ENCODE measurements around the gene FBXW8. TPM values are rescaled to one million over a fixed set of nuclear protein-coding genes. Genes with fewer than 3 reads are reported as not detected.

The FBXW8 gene
- total RNA-seq, 1 experiment from 2014 or later = 20.6 TPM

GRCh38 chr12:117018685-117019084 is 107.9 kb downstream of the FBXW8 start:
- Histone ChIP-seq H2AFZ (no peak overlapping the region), H3K4me2 (no peak overlapping the region), H3K4me3 (no peak overlapping the region), H3K4me1 (replicated peaks; ENCODE audit: insufficient read depth) (no peaks in the 10 kb centered on the region), H3K36me3 (ENCODE audit: low read depth) (no peaks in the 10 kb centered on the region), H3K9me3 (ENCODE audit: insufficient read depth, low read depth) (no peaks in the 10 kb centered on the region), H3K27ac (no peak overlapping the region), H3K9me2 (ENCODE audit: insufficient read depth) (no peaks in the 10 kb centered on the region), H4K20me1 (ENCODE audit: insufficient read depth) (peaks cover 20% of the 10 kb centered on the region; the same call in 1 of the 2 replicates), H3K79me2 (ENCODE audit: low read depth) (no peaks in the 10 kb centered on the region), H3K27me3 (ENCODE audit: insufficient read depth, low read depth) (no peaks in the 10 kb centered on the region), H3F3A (ENCODE audit: insufficient read depth, low read depth) (no peaks in the 10 kb centered on the region)
- DNase-seq = no peak
- CTCF ChIA-PET = no interaction called here
- intact Hi-C loops (cut with micrococcal nuclease; ENCODE audit: unreplicated experiment) = no loop called here
- TF ChIP-seq CTCF (conservative IDR thresholded peaks at IDR 0.05) (no peak), EZH2 (IDR thresholded peaks at IDR 0.05; ENCODE audit: low read depth) (no peak)
- BruUV-seq (replicated peaks) = no TSS peak
- POLR2A ChIA-PET (ENCODE audit: unreplicated experiment) = no interaction called here

GRCh38 chr12:117019866-117020265 is 109.1 kb downstream of the FBXW8 start:
- ChIA-PET CTCF (no interaction called here), POLR2A (ENCODE audit: unreplicated experiment) (no interaction called here)
- Histone ChIP-seq H2AFZ (no peak overlapping the region), H3K9me2 (ENCODE audit: insufficient read depth) (no peaks in the 10 kb centered on the region), H3K4me1 (replicated peaks; ENCODE audit: insufficient read depth) (no peaks in the 10 kb centered on the region), H3K27me3 (ENCODE audit: insufficient read depth, low read depth) (no peaks in the 10 kb centered on the region), H4K20me1 (ENCODE audit: insufficient read depth) (peaks cover 20% of the 10 kb centered on the region; the same call in 1 of the 2 replicates), H3K4me3 (no peak overlapping the region), H3K4me2 (no peak overlapping the region), H3F3A (ENCODE audit: insufficient read depth, low read depth) (peaks cover 5% of the 10 kb centered on the region; the same call in 1 of the 2 replicates), H3K79me2 (ENCODE audit: low read depth) (no peaks in the 10 kb centered on the region), H3K27ac (no peak overlapping the region), H3K36me3 (ENCODE audit: low read depth) (no peaks in the 10 kb centered on the region), H3K9me3 (ENCODE audit: insufficient read depth, low read depth) (no peaks in the 10 kb centered on the region)
- intact Hi-C loops (cut with micrococcal nuclease; ENCODE audit: unreplicated experiment) = loop anchor here (10.0 kb wide), 1 partner anchor 315 kb away; no protein-coding TSS in a partner anchor
- no peak for DNase-seq
- TF ChIP-seq CTCF (conservative IDR thresholded peaks at IDR 0.05) (no peak), EZH2 (IDR thresholded peaks at IDR 0.05; ENCODE audit: low read depth) (no peak)
- BruUV-seq (replicated peaks) = no TSS peak

DNA sequence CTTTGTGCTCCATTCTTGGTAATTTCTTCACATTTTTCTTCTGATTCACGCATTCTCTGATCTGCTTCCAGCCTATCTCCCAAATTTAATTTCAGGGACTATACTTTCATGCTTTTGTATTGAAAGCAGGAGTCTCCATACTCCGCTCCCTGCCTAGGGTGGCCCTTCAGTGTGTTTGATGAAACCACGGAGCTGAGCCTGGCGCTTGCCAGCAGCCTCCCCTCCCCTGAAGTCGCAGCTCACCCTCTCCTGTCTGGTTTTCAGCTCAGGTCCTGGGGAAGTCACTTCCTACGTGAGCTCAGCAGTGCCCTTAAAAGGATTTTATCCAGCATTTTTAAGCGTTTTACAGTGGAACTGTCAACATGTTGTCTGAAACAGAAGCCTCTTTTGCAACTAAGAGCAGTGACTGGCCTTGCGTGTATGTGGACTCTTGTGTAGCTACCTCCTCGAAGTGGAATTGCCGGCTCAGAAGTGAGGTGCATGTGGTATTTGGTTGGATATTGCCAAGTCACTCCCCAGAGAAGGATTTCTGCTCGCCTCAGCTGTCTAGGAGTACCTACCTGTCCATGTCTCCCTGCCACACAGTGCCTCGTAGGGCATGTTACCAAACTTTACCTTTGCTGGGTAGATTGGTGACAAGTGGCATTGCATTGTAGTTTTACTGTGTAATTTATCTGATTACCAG is 109.9 kb downstream of the FBXW8 start:
- Histone ChIP-seq H3K36me3 (ENCODE audit: low read depth) (no peaks in the 10 kb centered on the region), H3K4me2 (no peak overlapping the region), H3K4me3 (no peak overlapping the region), H3K27me3 (ENCODE audit: insufficient read depth, low read depth) (no peaks in the 10 kb centered on the region), H3K79me2 (ENCODE audit: low read depth) (no peaks in the 10 kb centered on the region), H3F3A (ENCODE audit: insufficient read depth, low read depth) (peaks cover 5% of the 10 kb centered on the region; the same call in 1 of the 2 replicates), H3K9me3 (ENCODE audit: insufficient read depth, low read depth) (no peaks in the 10 kb centered on the region), H2AFZ (no peak overlapping the region), H3K27ac (no peak overlapping the region), H3K9me2 (ENCODE audit: insufficient read depth) (no peaks in the 10 kb centered on the region), H4K20me1 (ENCODE audit: insufficient read depth) (peaks cover 20% of the 10 kb centered on the region; the same call in 1 of the 2 replicates), H3K4me1 (replicated peaks; ENCODE audit: insufficient read depth) (no peaks in the 10 kb centered on the region)
- TF ChIP-seq EZH2 (IDR thresholded peaks at IDR 0.05; ENCODE audit: low read depth) = no peak
- no peak for DNase-seq
- intact Hi-C loops (cut with micrococcal nuclease; ENCODE audit: unreplicated experiment) = loop anchor here (10.0 kb wide), 1 partner anchor 316 kb away; no protein-coding TSS in a partner anchor
- CTCF ChIA-PET = no interaction called here
- no TSS peak for BruUV-seq (replicated peaks)
- POLR2A ChIA-PET (ENCODE audit: unreplicated experiment) = no interaction called here

Data from PC-9 (cell line).